ENCODE data around the gene RBM4B.
"Not testable (repeated sequence)": the region's sequence is repeated elsewhere in the genome, so short reads cannot be mapped to it uniquely, and the experiment has no call there.

RBM4B gene

GRCh38 chr11:66639814-66640340 is 37.8 kb downstream of the RBM4B start:
- DNase-seq = not testable (repeated sequence)

GRCh38 chr11:66639066-66639813 is 38.4 kb downstream of the RBM4B start:
- DNase-seq = peak; percentile 16

- peak; percentile 100 for DNase-seq
Measured at GRCh38 chr11:66638177-66639065, 39.3 kb downstream of the RBM4B start, which contains the start of gene RBM4. Gene RBM4, plus strand, starts transcription at chr11:66638703. Its CDS starts 1,009 bp downstream, at chr11:66639712.

- DNase-seq = peak; percentile 57
Measured at GRCh38 chr11:66637557-66638176, 40.0 kb downstream of the RBM4B start.

GRCh38 chr11:66636411-66636810 is 41.3 kb downstream of the RBM4B start:
- DNase-seq = no peak

- DNase-seq = no peak
Measured at GRCh38 chr11:66632952-66633351, 44.7 kb downstream of the RBM4B start.

- DNase-seq = no peak
Measured at GRCh38 chr11:66631883-66632282, 45.8 kb downstream of the RBM4B start.

GRCh38 chr11:66629356-66629755 is 48.3 kb downstream of the RBM4B start:
- DNase-seq = no peak

GRCh38 chr11:66628061-66628603 is 49.6 kb downstream of the RBM4B start:
- no peak for DNase-seq

- DNase-seq = no peak
Measured at GRCh38 chr11:66626926-66627325, 50.8 kb downstream of the RBM4B start.

- no peak for DNase-seq
Measured at GRCh38 chr11:66626382-66626781, 51.3 kb downstream of the RBM4B start.

- no peak for DNase-seq
Measured at GRCh38 chr11:66625752-66626149, 51.9 kb downstream of the RBM4B start.

- no peak for DNase-seq
Measured at GRCh38 chr11:66625041-66625751, 52.5 kb downstream of the RBM4B start.

GRCh38 chr11:66624450-66624849 is 53.2 kb downstream of the RBM4B start:
- DNase-seq = no peak

- no peak for DNase-seq
Measured at GRCh38 chr11:66619080-66619554, 58.6 kb downstream of the RBM4B start.

GRCh38 chr11:66617155-66617834 is 60.4 kb downstream of the RBM4B start:
- no peak for DNase-seq

GRCh38 chr11:66616379-66617154 is 61.1 kb downstream of the RBM4B start, which contains the start of gene RBM14:
Gene RBM14, plus strand, starts transcription at chr11:66616630. Its CDS starts 91 bp downstream, at chr11:66616721.
- DNase-seq = peak; percentile 99
